ENCODE data around the gene MTSS2.
A peak's percentile ranks its signal among the peaks of the same experiment; 100 is the strongest.

Gene MTSS2

GRCh38 chr16:70725024-70725911 is 39.4 kb upstream of the MTSS2 start:
- peaks cover 3% of the 10 kb centered on the region; the same call in 1 of the 2 replicates for H3K36me3 ChIP-seq (ENCODE audit: insufficient read depth, low read length)
- no peaks in the 10 kb centered on the region for H3K4me1 ChIP-seq (ENCODE audit: control insufficient read depth, insufficient read depth, low read length, unreplicated experiment)
- no peaks in the 10 kb centered on the region for H3K79me2 ChIP-seq (ENCODE audit: control insufficient read depth, insufficient read depth, low read length, unreplicated experiment)
- H3K4me3 ChIP-seq (ENCODE audit: low read depth, low read length) = no peak overlapping the region
- no peak overlapping the region for H2AFZ ChIP-seq (ENCODE audit: low read length, unreplicated experiment)
- no peak overlapping the region for H3K27ac ChIP-seq (ENCODE audit: low read depth, low read length)
- no peaks in the 10 kb centered on the region for H3K27me3 ChIP-seq (ENCODE audit: insufficient read depth, low read length)

DNA sequence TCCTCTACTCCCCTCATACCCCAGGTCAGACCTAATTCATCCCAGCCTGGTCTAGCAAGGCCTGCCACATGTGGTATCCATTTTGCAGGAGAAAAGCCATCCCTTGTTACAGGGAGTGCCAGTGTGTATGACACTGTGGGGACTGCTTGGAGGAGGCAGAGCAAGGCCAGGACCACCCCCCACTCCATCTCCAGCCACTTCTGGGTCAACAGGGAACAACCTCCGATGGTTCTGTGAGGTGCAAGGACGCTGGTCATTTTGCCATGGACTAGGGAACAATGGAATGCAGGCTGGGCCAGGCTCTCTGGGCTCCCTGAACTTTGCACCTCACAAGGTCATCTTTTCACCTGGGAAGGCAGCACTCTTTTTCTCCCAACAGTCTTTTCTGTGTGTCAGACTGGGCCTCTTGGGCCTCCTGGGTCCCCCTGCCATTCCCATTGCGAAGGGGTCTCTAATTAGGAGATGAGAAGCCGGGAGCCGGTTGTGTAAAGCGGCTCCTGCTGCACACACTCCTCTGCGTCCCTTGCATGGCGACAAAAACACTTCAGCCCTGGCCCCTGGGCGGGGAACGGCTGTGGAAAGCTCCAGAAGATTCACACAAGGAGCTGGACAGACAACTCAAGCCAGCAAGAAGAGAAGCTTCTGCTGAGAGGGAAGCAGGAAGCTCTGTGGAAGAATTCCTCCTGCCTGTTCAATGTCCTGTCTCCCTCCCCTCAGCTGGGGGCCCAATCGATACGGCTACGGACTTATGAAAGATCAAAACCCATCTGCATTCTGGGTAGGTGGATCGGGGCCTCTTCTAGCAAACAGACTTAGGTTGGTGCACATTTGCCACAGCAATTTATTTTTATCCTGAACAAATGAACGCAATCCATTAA is 38.5 kb upstream of the MTSS2 start:
- Histone ChIP-seq H3K27ac (ENCODE audit: low read depth, low read length) (no peak overlapping the region), H3K4me3 (ENCODE audit: low read depth, low read length) (no peak overlapping the region), H2AFZ (ENCODE audit: low read length, unreplicated experiment) (no peak overlapping the region), H3K27me3 (ENCODE audit: insufficient read depth, low read length) (no peaks in the 10 kb centered on the region), H3K4me1 (ENCODE audit: control insufficient read depth, insufficient read depth, low read length, unreplicated experiment) (no peaks in the 10 kb centered on the region), H3K36me3 (ENCODE audit: insufficient read depth, low read length) (peaks cover 11% of the 10 kb centered on the region; the same call in 1 of the 2 replicates), H3K79me2 (ENCODE audit: control insufficient read depth, insufficient read depth, low read length, unreplicated experiment) (no peaks in the 10 kb centered on the region)

DNA sequence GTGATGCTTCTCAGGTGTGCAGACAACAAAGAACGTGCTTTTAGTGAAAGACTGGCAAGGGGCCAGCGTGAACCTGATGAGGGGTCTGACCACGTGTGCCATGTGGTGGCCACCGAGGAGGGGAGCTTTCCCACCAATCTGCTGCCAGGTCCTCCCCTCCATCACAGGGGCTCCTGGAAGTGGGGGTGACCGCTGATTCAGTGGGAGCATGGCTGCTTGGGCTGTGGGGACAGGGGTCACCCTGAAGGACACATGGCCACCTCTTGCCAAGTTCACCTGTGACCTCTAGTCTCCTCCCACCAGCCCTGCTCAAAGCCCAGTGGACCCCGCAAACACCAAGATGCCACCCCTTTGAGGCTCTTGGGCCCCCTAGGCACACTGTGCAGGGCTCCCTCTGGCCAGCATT is 37.9 kb upstream of the MTSS2 start:
- H3K79me2 ChIP-seq (ENCODE audit: control insufficient read depth, insufficient read depth, low read length, unreplicated experiment) = no peaks in the 10 kb centered on the region

DNA sequence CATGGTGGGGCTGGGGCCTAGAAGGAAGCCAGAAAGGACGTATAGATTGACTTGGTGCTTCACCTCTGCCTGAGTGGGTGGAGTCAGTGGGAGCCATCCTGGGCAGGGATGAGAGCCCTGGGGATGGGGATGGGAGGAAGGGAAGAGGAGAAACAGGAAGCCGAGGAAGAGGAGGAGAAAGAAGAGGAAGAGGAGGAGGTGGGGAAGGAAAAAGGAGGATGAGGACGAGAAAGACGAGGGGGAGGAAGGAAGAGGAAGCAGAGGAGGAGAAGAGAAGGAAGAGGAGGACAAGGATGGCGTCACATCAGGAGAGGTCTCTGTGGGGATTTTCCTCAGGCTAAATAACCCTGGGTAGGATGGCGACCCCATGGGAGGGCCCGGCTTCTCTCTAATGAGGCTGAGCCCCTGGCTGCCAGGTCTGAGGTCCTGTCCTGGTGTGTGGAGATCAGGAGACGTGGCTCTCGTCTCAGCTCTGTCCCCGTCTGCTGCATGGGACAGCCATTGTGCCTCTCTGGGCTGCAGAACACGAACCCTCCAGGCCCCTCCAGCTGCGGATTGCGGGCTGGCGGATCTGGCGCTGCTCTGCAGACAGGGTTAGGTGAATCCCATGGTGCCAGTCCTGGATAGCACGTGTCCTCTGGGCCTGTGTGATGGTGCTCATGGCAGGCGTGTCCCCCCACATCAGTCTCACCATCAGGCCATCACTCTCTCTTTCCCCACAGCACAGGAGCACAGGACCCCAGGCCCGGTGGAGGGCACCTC is 35.5 kb upstream of the MTSS2 start:
- no peak overlapping the region for H2AFZ ChIP-seq (ENCODE audit: low read length, unreplicated experiment)
- peaks cover 13% of the 10 kb centered on the region; the same call in 1 of the 2 replicates for H3K36me3 ChIP-seq (ENCODE audit: insufficient read depth, low read length)

More for the DNA sequence above, 37.9 kb upstream of the MTSS2 start:
- Histone ChIP-seq H3K27ac (ENCODE audit: low read depth, low read length) (no peak overlapping the region), H3K4me1 (ENCODE audit: control insufficient read depth, insufficient read depth, low read length, unreplicated experiment) (no peaks in the 10 kb centered on the region), H3K4me3 (ENCODE audit: low read depth, low read length) (no peak overlapping the region), H3K27me3 (ENCODE audit: insufficient read depth, low read length) (no peaks in the 10 kb centered on the region), H2AFZ (ENCODE audit: low read length, unreplicated experiment) (no peak overlapping the region), H3K36me3 (ENCODE audit: insufficient read depth, low read length) (peaks cover 13% of the 10 kb centered on the region; the same call in 1 of the 2 replicates)

GRCh38 chr16:70720425-70721201 is 34.8 kb upstream of the MTSS2 start:
- Histone ChIP-seq H3K4me1 (ENCODE audit: control insufficient read depth, insufficient read depth, low read length, unreplicated experiment) (peaks cover 14% of the 10 kb centered on the region), H3K36me3 (ENCODE audit: insufficient read depth, low read length) (peaks cover 13% of the 10 kb centered on the region; the same call in 1 of the 2 replicates), H3K27me3 (ENCODE audit: insufficient read depth, low read length) (no peaks in the 10 kb centered on the region), H2AFZ (ENCODE audit: low read length, unreplicated experiment) (no peak overlapping the region), H3K79me2 (ENCODE audit: control insufficient read depth, insufficient read depth, low read length, unreplicated experiment) (no peaks in the 10 kb centered on the region), H3K27ac (ENCODE audit: low read depth, low read length) (no peak overlapping the region), H3K4me3 (ENCODE audit: low read depth, low read length) (no peak overlapping the region)

More for the DNA sequence above, 35.5 kb upstream of the MTSS2 start:
- H3K27me3 ChIP-seq (ENCODE audit: insufficient read depth, low read length) = no peaks in the 10 kb centered on the region
- H3K4me3 ChIP-seq (ENCODE audit: low read depth, low read length) = no peak overlapping the region
- no peaks in the 10 kb centered on the region for H3K79me2 ChIP-seq (ENCODE audit: control insufficient read depth, insufficient read depth, low read length, unreplicated experiment)
- H3K27ac ChIP-seq (ENCODE audit: low read depth, low read length) = no peak overlapping the region
- peaks cover 6% of the 10 kb centered on the region for H3K4me1 ChIP-seq (ENCODE audit: control insufficient read depth, insufficient read depth, low read length, unreplicated experiment)

GRCh38 chr16:70717065-70717464 is 31.2 kb upstream of the MTSS2 start:
- H3K27ac ChIP-seq (ENCODE audit: low read depth, low read length) = no peak overlapping the region
- H3K4me1 ChIP-seq (ENCODE audit: control insufficient read depth, insufficient read depth, low read length, unreplicated experiment) = peaks cover 39% of the 10 kb centered on the region
- no peaks in the 10 kb centered on the region for H3K79me2 ChIP-seq (ENCODE audit: control insufficient read depth, insufficient read depth, low read length, unreplicated experiment)
- no peaks in the 10 kb centered on the region for H3K27me3 ChIP-seq (ENCODE audit: insufficient read depth, low read length)
- no peak overlapping the region for H2AFZ ChIP-seq (ENCODE audit: low read length, unreplicated experiment)
- no peak overlapping the region for H3K4me3 ChIP-seq (ENCODE audit: low read depth, low read length)
- H3K36me3 ChIP-seq (ENCODE audit: insufficient read depth, low read length) = peaks cover 13% of the 10 kb centered on the region; the same call in 1 of the 2 replicates

GRCh38 chr16:70715860-70716357 is 30.1 kb upstream of the MTSS2 start:
- H3K4me1 ChIP-seq (ENCODE audit: control insufficient read depth, insufficient read depth, low read length, unreplicated experiment) = peaks cover 39% of the 10 kb centered on the region
- H3K79me2 ChIP-seq (ENCODE audit: control insufficient read depth, insufficient read depth, low read length, unreplicated experiment) = no peaks in the 10 kb centered on the region
- peak overlapping the region; percentile 52; the same call in 1 of the 2 replicates for H3K4me3 ChIP-seq (ENCODE audit: low read depth, low read length)
- no peaks in the 10 kb centered on the region for H3K27me3 ChIP-seq (ENCODE audit: insufficient read depth, low read length)
- H2AFZ ChIP-seq (ENCODE audit: low read length, unreplicated experiment) = peak overlapping the region; percentile 49
- peaks cover 11% of the 10 kb centered on the region; the same call in 1 of the 2 replicates for H3K36me3 ChIP-seq (ENCODE audit: insufficient read depth, low read length)
- H3K27ac ChIP-seq (ENCODE audit: low read depth, low read length) = peak overlapping the region; percentile 93

- Histone ChIP-seq H3K79me2 (ENCODE audit: control insufficient read depth, insufficient read depth, low read length, unreplicated experiment) (no peaks in the 10 kb centered on the region), H3K4me1 (ENCODE audit: control insufficient read depth, insufficient read depth, low read length, unreplicated experiment) (peaks cover 39% of the 10 kb centered on the region), H3K36me3 (ENCODE audit: insufficient read depth, low read length) (peaks cover 10% of the 10 kb centered on the region; the same call in 1 of the 2 replicates), H3K27ac (ENCODE audit: low read depth, low read length) (peak overlapping the region; percentile 93), H3K27me3 (ENCODE audit: insufficient read depth, low read length) (no peaks in the 10 kb centered on the region), H2AFZ (ENCODE audit: low read length, unreplicated experiment) (peak overlapping the region; percentile 49), H3K4me3 (ENCODE audit: low read depth, low read length) (peak overlapping the region; percentile 52)
These were observed 29.4 kb upstream of the MTSS2 start for GRCh38 chr16:70715055-70715858.

DNA sequence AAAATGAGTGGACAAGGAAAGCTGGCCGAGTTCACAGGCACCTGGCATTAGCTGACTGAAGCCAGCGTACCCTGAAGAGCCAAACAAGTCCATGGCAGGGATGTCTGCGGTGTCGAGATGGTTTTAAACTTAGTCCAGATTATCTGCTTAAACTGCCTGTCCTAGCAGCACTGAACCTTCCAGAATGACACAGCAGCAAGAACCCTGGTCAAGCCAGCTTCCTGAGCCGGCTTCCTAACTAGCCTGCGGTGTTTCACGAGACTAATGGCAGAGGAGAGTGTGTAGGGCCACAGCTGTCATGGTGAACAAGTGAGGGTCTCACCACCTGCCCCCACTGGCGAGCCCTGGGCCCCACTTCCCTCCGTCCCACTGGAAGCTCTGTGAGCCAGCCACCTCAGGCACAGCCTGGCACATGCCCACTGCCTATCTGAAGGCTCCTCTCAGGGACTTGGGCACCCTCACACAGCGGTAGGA is 28.8 kb upstream of the MTSS2 start:
- peaks cover 4% of the 10 kb centered on the region; the same call in 1 of the 2 replicates for H3K36me3 ChIP-seq (ENCODE audit: insufficient read depth, low read length)
- H3K79me2 ChIP-seq (ENCODE audit: control insufficient read depth, insufficient read depth, low read length, unreplicated experiment) = no peaks in the 10 kb centered on the region
- no peak overlapping the region for H3K4me3 ChIP-seq (ENCODE audit: low read depth, low read length)
- no peaks in the 10 kb centered on the region for H3K27me3 ChIP-seq (ENCODE audit: insufficient read depth, low read length)
- no peak overlapping the region for H2AFZ ChIP-seq (ENCODE audit: low read length, unreplicated experiment)
- peak overlapping the region; percentile 93 for H3K27ac ChIP-seq (ENCODE audit: low read depth, low read length)
- H3K4me1 ChIP-seq (ENCODE audit: control insufficient read depth, insufficient read depth, low read length, unreplicated experiment) = peaks cover 39% of the 10 kb centered on the region

Data from ACC112 (cell line).